Colonic mucosa (tissue), 4 donors: ENCODE measurements around the gene CMIP. TPM values are rescaled to one million over a fixed set of nuclear protein-coding genes. Genes with fewer than 3 reads are reported as not detected.
"Not testable (repeated sequence)": the region's sequence is repeated elsewhere in the genome, so short reads cannot be mapped to it uniquely, and the experiment has no call there.

Experiments used
- DNase-seq: peaks from one replicate; pipeline ENCODE4 v3.0.0-alpha.2; 2020
- H3K27ac ChIP-seq: fragments of 200-600 bp; one replicate; pipeline ENCODE4 v1.8.0; 2021
- H3K27me3 ChIP-seq: fragments of 200-600 bp; one replicate; pipeline ENCODE4 v1.8.0; 2021
- H3K36me3 ChIP-seq: fragments of 200-600 bp; one replicate; pipeline ENCODE4 v1.8.0; 2021
- H3K4me1 ChIP-seq: fragments of 200-600 bp; one replicate; pipeline ENCODE4 v1.8.0; 2021; ENCODE audit warnings: mild to moderate bottlenecking
- H3K4me3 ChIP-seq: fragments of 200-600 bp; one replicate; pipeline ENCODE4 v1.8.0; 2021
- H3K9ac ChIP-seq, 2 donors: one replicate each; pipeline ENCODE4 v1.7.0; 2013; ENCODE audit warnings: control low read depth in 2 of 2, low read depth in 2 of 2, low read length in 2 of 2
- H3K9me3 ChIP-seq: fragments of 200-600 bp; one replicate; pipeline ENCODE4 v1.8.0; 2021
- CTCF ChIP-seq: fragments of 200-600 bp; IDR thresholded peaks from one replicate; pipeline ENCODE4 v1.8.0; 2022; ENCODE audit warnings: antibody characterized with exemption, mild to moderate bottlenecking
- intact Hi-C: fragments of 100-400 bp; cut with DNase I; formaldehyde crosslinking; loops from one replicate; pipeline ENCODE4 v1.14.1; 2022
- total RNA-seq, 2 donors: library from RNA; stranded (reverse); fragmentation: NEBNext Ultra II Directional in 1 of 2; extraction: Animal tissue kit (Norgen Biotek cat#: 25700) in 1 of 2; gene quantifications; one replicate each; pipeline ENCODE4 v1.2.1, GENCODE V29; 2021
- donor health status: healthy.
- donor health status: DM: no; HTN: no; CAD: no.
- donor health status: DM: no; HTN: no; CAD: no.

Gene CMIP
- total RNA-seq, 2 donors from 2014 or later: 83.4 to 107 TPM

GRCh38 chr16:81576696-81577095 is 132.1 kb downstream of the CMIP start:
- Histone ChIP-seq H3K27me3 (no peaks in the 10 kb centered on the region), H3K9me3 (no peaks in the 10 kb centered on the region), H3K27ac (no peak overlapping the region), H3K4me1 (peaks cover 11% of the 10 kb centered on the region), H3K4me3 (no peak overlapping the region), H3K36me3 (no peaks in the 10 kb centered on the region), H3K9ac (no peak overlapping the region)
- DNase-seq: no peak
- no peak for TF ChIP-seq CTCF
- intact Hi-C loops: no loop called here

- H3K4me3 ChIP-seq, H3K36me3 ChIP-seq, H3K9ac ChIP-seq, H3K9me3 ChIP-seq, DNase-seq, H3K27me3 ChIP-seq, intact Hi-C loops, H3K27ac ChIP-seq: not testable (repeated sequence)
- peaks cover 13% of the 10 kb centered on the region for H3K4me1 ChIP-seq
Observed at GRCh38 chr16:81577272-81577671, 132.7 kb downstream of the CMIP start.

- intact Hi-C loops: no loop called here
- DNase-seq: no peak
Observed at GRCh38 chr16:81578076-81578475, 133.5 kb downstream of the CMIP start.

GRCh38 chr16:81578636-81579413 is 134.2 kb downstream of the CMIP start:
- intact Hi-C loops: no loop called here
- H3K36me3 ChIP-seq: no peaks in the 10 kb centered on the region
- H3K9me3 ChIP-seq: no peaks in the 10 kb centered on the region
- H3K4me1 ChIP-seq: peaks cover 13% of the 10 kb centered on the region
- H3K27ac ChIP-seq: no peak overlapping the region
- H3K4me3 ChIP-seq: no peak overlapping the region
- no peak for TF ChIP-seq CTCF
- no peaks in the 10 kb centered on the region for H3K27me3 ChIP-seq
- H3K9ac ChIP-seq: no peak overlapping the region
- no peak for DNase-seq

More at GRCh38 chr16:81578076-81578475, 133.5 kb downstream of the CMIP start:
- H3K4me3 ChIP-seq: no peak overlapping the region
- H3K27ac ChIP-seq: no peak overlapping the region
- H3K4me1 ChIP-seq: peaks cover 13% of the 10 kb centered on the region
- H3K9ac ChIP-seq: no peak overlapping the region
- no peak for TF ChIP-seq CTCF
- no peaks in the 10 kb centered on the region for H3K27me3 ChIP-seq
- no peaks in the 10 kb centered on the region for H3K36me3 ChIP-seq
- H3K9me3 ChIP-seq: no peaks in the 10 kb centered on the region

- H3K36me3 ChIP-seq: no peaks in the 10 kb centered on the region
- H3K27ac ChIP-seq: peak overlapping the region; percentile 79
- no peak for TF ChIP-seq CTCF
- H3K4me1 ChIP-seq: peaks cover 16% of the 10 kb centered on the region
- H3K9ac ChIP-seq: peak overlapping the region in 1 of 2 donors; percentile 69
- no peak overlapping the region for H3K4me3 ChIP-seq
- no peaks in the 10 kb centered on the region for H3K27me3 ChIP-seq
- H3K9me3 ChIP-seq: no peaks in the 10 kb centered on the region
- peak; percentile 81 for DNase-seq
- intact Hi-C loops: no loop called here
Observed at GRCh38 chr16:81581107-81581506, 136.5 kb downstream of the CMIP start.
